Gastroesophageal sphincter (tissue), 3 donors: Measurements from ENCODE around the gene MYLK3.

ENCODE experiments used
- POLR2A ChIP-seq, 2 donors: fragments of 450-650 bp; IDR thresholded peaks; one replicate each; pipeline ENCODE4 v1.6.1; 2017; ENCODE audit warnings: antibody characterized with exemption in 2 of 2, mild to moderate bottlenecking in 2 of 2, moderate library complexity in 1 of 2
- POLR2AphosphoS5 ChIP-seq: sonication (generic); formaldehyde crosslinking; IDR thresholded peaks from one replicate; pipeline ENCODE4 v1.6.1; 2017; ENCODE audit warnings: antibody characterized with exemption
- TF ChIP-seq, protein P1 (sequence below), 4 experiments: fragments of 200-600 bp in 2 of 4; fragments of 450-650 bp in 2 of 4; sonication (generic) in 1 of 4; IDR thresholded peaks; one replicate each; pipeline ENCODE4 v1.5.1; 2017 to 2019; ENCODE audit warnings: antibody characterized with exemption in 4 of 4, mild to moderate bottlenecking in 2 of 4, moderate library complexity in 2 of 4

- TF ChIP-seq, protein P1, sequence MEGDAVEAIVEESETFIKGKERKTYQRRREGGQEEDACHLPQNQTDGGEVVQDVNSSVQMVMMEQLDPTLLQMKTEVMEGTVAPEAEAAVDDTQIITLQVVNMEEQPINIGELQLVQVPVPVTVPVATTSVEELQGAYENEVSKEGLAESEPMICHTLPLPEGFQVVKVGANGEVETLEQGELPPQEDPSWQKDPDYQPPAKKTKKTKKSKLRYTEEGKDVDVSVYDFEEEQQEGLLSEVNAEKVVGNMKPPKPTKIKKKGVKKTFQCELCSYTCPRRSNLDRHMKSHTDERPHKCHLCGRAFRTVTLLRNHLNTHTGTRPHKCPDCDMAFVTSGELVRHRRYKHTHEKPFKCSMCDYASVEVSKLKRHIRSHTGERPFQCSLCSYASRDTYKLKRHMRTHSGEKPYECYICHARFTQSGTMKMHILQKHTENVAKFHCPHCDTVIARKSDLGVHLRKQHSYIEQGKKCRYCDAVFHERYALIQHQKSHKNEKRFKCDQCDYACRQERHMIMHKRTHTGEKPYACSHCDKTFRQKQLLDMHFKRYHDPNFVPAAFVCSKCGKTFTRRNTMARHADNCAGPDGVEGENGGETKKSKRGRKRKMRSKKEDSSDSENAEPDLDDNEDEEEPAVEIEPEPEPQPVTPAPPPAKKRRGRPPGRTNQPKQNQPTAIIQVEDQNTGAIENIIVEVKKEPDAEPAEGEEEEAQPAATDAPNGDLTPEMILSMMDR (IDR thresholded peaks at IDR 0.05), result no peak
- TF ChIP-seq POLR2AphosphoS5 (no peak), POLR2A (IDR thresholded peaks at IDR 0.05) (no peak)
Measured at GRCh38 chr16:46717692-46718091, 30.5 kb downstream of the MYLK3 start.
